HepG2 (cell line): ENCODE results near the gene FAM114A2. TPM values are rescaled to one million over a fixed set of nuclear protein-coding genes. Genes with fewer than 3 reads are reported as not detected.

Experiments
- ATAC-seq: fragments of 200-7000 bp; cut with Tn5 transposase; 3 replicates; pipeline ENCODE4 v1.9.1; 2020; ENCODE audit warnings: mild to moderate bottlenecking, moderate library complexity
- BruUV-seq: library from RNA; stranded (reverse); fragments of 400-500 nt; replicated peaks from 2 replicates; lab custom pipeline; 2021; lab: Mats Ljungman, UMichigan
- CTCF ChIA-PET: fragments of 300-600 bp; formaldehyde crosslinking; extraction: SDS; loops from one replicate; lab custom pipeline; 2021; ENCODE audit warnings: low total read pairs, inconsistent platforms, low intra/inter-chr PET ratio; lab: Yijun Ruan, JAX
- POLR2A ChIA-PET: fragments of 350-600 bp; sonication (Branson Sonifier 250); formaldehyde crosslinking; loops from one replicate; lab custom pipeline; 2020; ENCODE audit warnings: antibody characterized with exemption, inconsistent platforms; lab: Yijun Ruan, JAX
- DNase-seq: peaks from one replicate; pipeline ENCODE4 v3.0.0-alpha.2; 2015; ENCODE audit warnings: low spot score
- FAIRE-seq: peaks from 3 replicates; lab custom pipeline; 2011; peaks lifted over from hg19 to GRCh38; lab: Jason Lieb, UNC
- H2AFZ ChIP-seq: one replicate; pipeline ENCODE4 v1.6.1; 2011; ENCODE audit warnings: low read length, inconsistent platforms
- H3K27ac ChIP-seq: fragments of 300-600 bp; 3 replicates; pipeline ENCODE4 v1.8.0; 2011; ENCODE audit warnings: mixed run types, mild to moderate bottlenecking, mixed read lengths, low read length, inconsistent platforms; ENCODE audit not compliant: insufficient read depth; ENCODE audit errors: extremely low read length
- H3K27me3 ChIP-seq, 2 experiments: fragments of 200-600 bp in 1 of 2; 2 replicates in 1 of 2; 3 replicates in 1 of 2; pipeline versions ENCODE4 v1.6.0 to v1.8.0; 2011; ENCODE audit warnings: low read length in 2 of 2, mild to moderate bottlenecking in 2 of 2, moderate library complexity in 2 of 2, inconsistent platforms in 1 of 2; ENCODE audit not compliant: insufficient read depth in 2 of 2, control insufficient read depth in 1 of 2
- H3K36me3 ChIP-seq, 2 experiments: fragments of 200-600 bp in 1 of 2; replicated peaks in 1 of 2; 2 replicates in 1 of 2; 3 replicates in 1 of 2; pipeline versions ENCODE4 v1.5.1 to v1.8.0; 2011; ENCODE audit warnings: low read length in 2 of 2, inconsistent platforms in 1 of 2; ENCODE audit not compliant: insufficient read depth in 2 of 2, control insufficient read depth in 1 of 2
- H3K4me1 ChIP-seq: 2 replicates; pipeline ENCODE4 v1.5.1; 2012; ENCODE audit warnings: low read length, inconsistent platforms; ENCODE audit not compliant: insufficient read depth
- H3K4me2 ChIP-seq: 2 replicates; pipeline ENCODE4 v1.6.0; 2011; ENCODE audit warnings: low read depth, low read length, inconsistent platforms
- H3K4me3 ChIP-seq, 3 experiments: fragments of 200-600 bp in 1 of 3; sonication (generic), shearing (Covaris generic) in 1 of 3; replicated peaks in 1 of 3; 2 replicates each; pipeline ENCODE4 v1.5.1; 2011 to 2016; ENCODE audit warnings: low read length in 3 of 3, inconsistent platforms in 2 of 3, low read depth in 2 of 3, mild to moderate bottlenecking in 2 of 3, control low read depth in 1 of 3, mixed read lengths in 1 of 3; ENCODE audit not compliant: insufficient read depth in 1 of 3
- H3K79me2 ChIP-seq: one replicate; pipeline ENCODE4 v1.6.1; 2011; ENCODE audit warnings: low read length, inconsistent platforms; ENCODE audit not compliant: insufficient read depth
- H3K9ac ChIP-seq: 2 replicates; pipeline ENCODE4 v1.6.0; 2011; ENCODE audit warnings: mild to moderate bottlenecking, low read depth, low read length, inconsistent platforms; ENCODE audit not compliant: insufficient read depth
- H3K9me3 ChIP-seq: 2 replicates; pipeline ENCODE4 v1.5.1; 2012; ENCODE audit warnings: mild to moderate bottlenecking, low read length
- H4K20me1 ChIP-seq: 2 replicates; pipeline ENCODE4 v1.6.0; 2011; ENCODE audit warnings: inconsistent platforms, mild to moderate bottlenecking, low read length, moderate library complexity; ENCODE audit not compliant: insufficient read depth
- POLR2G ChIP-seq: fragments of 200-400 bp; formaldehyde crosslinking; IDR thresholded peaks from 2 replicates; pipeline ENCODE4 v1.6.1; 2018; ENCODE audit warnings: mild to moderate bottlenecking, low read depth, low read length, moderate library complexity
- WGBS: methylation state at CpG from one replicate; pipeline ENCODE4 v1.1.6; 2017; ENCODE audit warnings: low lambda C conversion rate; 5-methylcytosine and 5-hydroxymethylcytosine counted together
- in situ Hi-C: cut with HindIII; loops from 2 replicates; pipeline ENCODE4 v1.10.0; 2017; ENCODE audit warnings: low pct_unique_long_range_greater_than_20kb; ENCODE audit not compliant: extremely low pct_ligation_motif_present
- intact Hi-C: fragments of 100-400 bp; cut with micrococcal nuclease; formaldehyde crosslinking; loops from one replicate; pipeline ENCODE4 v1.10.0; 2022; ENCODE audit not compliant: unreplicated experiment
- polyA plus RNA-seq, 8 experiments: library from polyadenylated mRNA; depleted of rRNA in 3 of 8; stranded (reverse) in 7 of 8; unstranded in 1 of 8; fragments of >200 nt; fragmentation: Illumina TruSeq in 4 of 8; extraction: Trizol in 4 of 8; gene quantifications; 2 replicates each; pipeline versions ENCODE4 v1.2.1 to v1.2.3, GENCODE V29; 2011 to 2016; ENCODE audit warnings: low read depth in 4 of 8, missing spikeins in 1 of 8, mixed read lengths in 1 of 8; ENCODE audit not compliant: insufficient read depth in 1 of 8
- total RNA-seq, 5 experiments: library from RNA; depleted of rRNA; stranded (reverse); fragments of >200 nt; fragmentation: Illumina TruSeq; extraction: Trizol; gene quantifications; 2 replicates each; pipeline ENCODE4 v1.2.3, GENCODE V29; 2016; ENCODE audit warnings: low read depth in 1 of 5
- TF ChIP-seq, protein P1 (sequence below): sonication (generic); formaldehyde crosslinking; IDR thresholded peaks from 2 replicates; pipeline ENCODE4 v1.4.0; 2020; ENCODE audit warnings: mild to moderate bottlenecking, missing genetic modification reagents

Gene FAM114A2
- total and polyA plus RNA-seq, 2 of the 13 experiments (the other 11 are each of a cell fraction or from before 2014, with no cell fraction given): 6.9 to 11.4 TPM

DNA sequence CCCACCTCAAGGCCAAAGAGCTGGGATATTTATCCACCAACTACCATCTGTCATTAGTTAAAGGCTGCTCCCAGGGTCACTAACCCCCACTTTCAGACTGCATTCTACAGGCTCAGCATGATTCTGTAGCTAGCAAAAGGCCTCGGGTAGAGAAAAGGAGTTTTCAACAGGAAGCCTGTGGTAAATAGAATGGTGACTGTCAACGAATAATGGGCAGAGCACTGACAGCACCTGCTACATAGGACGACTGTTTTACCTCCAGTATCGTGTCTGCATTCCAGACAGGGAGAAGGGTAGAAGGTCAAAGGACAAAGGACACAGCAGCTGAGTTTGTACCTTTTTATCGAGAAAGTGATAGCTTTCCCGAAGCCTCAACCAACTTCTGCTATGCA, 20.3 kb upstream of the FAM114A2 start:
- CTCF ChIA-PET: no interaction called here
- 25% methylated on average over 6 of the region's 6 CpGs for WGBS

More for the DNA sequence above, 20.3 kb upstream of the FAM114A2 start:
- Histone ChIP-seq H3K4me3 (no peak overlapping the region), H3K36me3 (no peaks in the 10 kb centered on the region), H3K27me3 (no peaks in the 10 kb centered on the region), H3K9me3 (no peaks in the 10 kb centered on the region), H3K79me2 (no peaks in the 10 kb centered on the region), H3K4me1 (peaks cover 9% of the 10 kb centered on the region; the same call in 1 of the 2 replicates), H3K27ac (no peak overlapping the region), H4K20me1 (no peaks in the 10 kb centered on the region), H3K4me2 (no peak overlapping the region), H2AFZ (no peak overlapping the region), H3K9ac (no peak overlapping the region)
- ATAC-seq (peak; percentile 23; the same call in 1 of the 3 replicates), DNase-seq (no peak), FAIRE-seq (no peak)
- 0 out of 2 replicates have a peak, but pooled peaks have one; percentile 22 for TF ChIP-seq POLR2G
- TF ChIP-seq, protein P1, sequence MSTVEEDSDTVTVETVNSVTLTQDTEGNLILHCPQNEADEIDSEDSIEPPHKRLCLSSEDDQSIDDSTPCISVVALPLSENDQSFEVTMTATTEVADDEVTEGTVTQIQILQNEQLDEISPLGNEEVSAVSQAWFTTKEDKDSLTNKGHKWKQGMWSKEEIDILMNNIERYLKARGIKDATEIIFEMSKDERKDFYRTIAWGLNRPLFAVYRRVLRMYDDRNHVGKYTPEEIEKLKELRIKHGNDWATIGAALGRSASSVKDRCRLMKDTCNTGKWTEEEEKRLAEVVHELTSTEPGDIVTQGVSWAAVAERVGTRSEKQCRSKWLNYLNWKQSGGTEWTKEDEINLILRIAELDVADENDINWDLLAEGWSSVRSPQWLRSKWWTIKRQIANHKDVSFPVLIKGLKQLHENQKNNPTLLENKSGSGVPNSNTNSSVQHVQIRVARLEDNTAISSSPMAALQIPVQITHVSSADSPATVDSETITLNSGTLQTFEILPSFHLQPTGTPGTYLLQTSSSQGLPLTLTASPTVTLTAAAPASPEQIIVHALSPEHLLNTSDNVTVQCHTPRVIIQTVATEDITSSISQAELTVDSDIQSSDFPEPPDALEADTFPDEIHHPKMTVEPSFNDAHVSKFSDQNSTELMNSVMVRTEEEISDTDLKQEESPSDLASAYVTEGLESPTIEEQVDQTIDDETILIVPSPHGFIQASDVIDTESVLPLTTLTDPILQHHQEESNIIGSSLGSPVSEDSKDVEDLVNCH (CRISPR knock-in tag): no peak
- POLR2A ChIA-PET: no interaction called here
- in situ Hi-C loops (loop anchor here (25.0 kb wide), 1 partner anchor 553 kb away; no protein-coding TSS in a partner anchor), intact Hi-C loops (no loop called here)
- no TSS peak for BruUV-seq
